Mesendoderm (in vitro differentiated cells): ENCODE measurements around the gene NOX5.
A peak's percentile ranks its signal among the peaks of the same experiment; 100 is the strongest.

Experiments used
- DNase-seq: peaks from one replicate; pipeline ENCODE4 v3.0.0; 2013
- H2AK5ac ChIP-seq: 2 replicates; pipeline ENCODE4 v1.6.1; 2013; ENCODE audit warnings: low read length, inconsistent platforms
- H2BK120ac ChIP-seq: 2 replicates; pipeline ENCODE4 v1.6.1; 2013; ENCODE audit warnings: low read depth, mild to moderate bottlenecking, low read length, moderate library complexity, mixed read lengths
- H2BK15ac ChIP-seq: replicated peaks from 2 replicates; pipeline ENCODE4 v1.6.1; 2013; ENCODE audit warnings: low read depth, mild to moderate bottlenecking, moderate library complexity
- H2BK5ac ChIP-seq: 2 replicates; pipeline ENCODE4 v1.6.1; 2013; ENCODE audit warnings: low read length, inconsistent platforms
- H3K18ac ChIP-seq: 2 replicates; pipeline ENCODE4 v1.6.1; 2013; ENCODE audit warnings: mild to moderate bottlenecking, low read length, mixed read lengths
- H3K23ac ChIP-seq: one replicate; pipeline ENCODE4 v1.6.1; 2013; ENCODE audit warnings: low read length
- H3K27ac ChIP-seq: 2 replicates; pipeline ENCODE4 v1.5.1; 2013; ENCODE audit warnings: low read depth, mild to moderate bottlenecking, inconsistent platforms, low read length, moderate library complexity
- H3K27me3 ChIP-seq: 2 replicates; pipeline ENCODE4 v1.6.1; 2013; ENCODE audit warnings: low read length, control low read depth, mild to moderate bottlenecking, inconsistent platforms; ENCODE audit not compliant: insufficient read depth, poor library complexity
- H3K36me3 ChIP-seq: 2 replicates; pipeline ENCODE4 v1.6.1; 2013; ENCODE audit warnings: low read length, inconsistent platforms; ENCODE audit not compliant: control insufficient read depth, insufficient read depth
- H3K4ac ChIP-seq: one replicate; pipeline ENCODE4 v1.6.1; 2013; ENCODE audit warnings: low read depth, mild to moderate bottlenecking, low read length, moderate library complexity
- H3K4me1 ChIP-seq: 2 replicates; pipeline ENCODE4 v1.6.1; 2013; ENCODE audit warnings: low read depth, low read length, inconsistent platforms; ENCODE audit not compliant: control insufficient read depth
- H3K4me2 ChIP-seq: 2 replicates; pipeline ENCODE4 v1.6.1; 2013; ENCODE audit warnings: low read length
- H3K4me3 ChIP-seq: 2 replicates; pipeline ENCODE4 v1.5.1; 2013; ENCODE audit warnings: mild to moderate bottlenecking, low read length
- H3K56ac ChIP-seq: one replicate; pipeline ENCODE4 v1.6.1; 2013; ENCODE audit warnings: low read length
- H3K79me1 ChIP-seq: 2 replicates; pipeline ENCODE4 v1.6.1; 2013; ENCODE audit warnings: low read length, inconsistent platforms
- H3K79me2 ChIP-seq: 2 replicates; pipeline ENCODE4 v1.6.1; 2013; ENCODE audit warnings: mild to moderate bottlenecking, low read length; ENCODE audit not compliant: control insufficient read depth, insufficient read depth
- H3K9ac ChIP-seq: 2 replicates; pipeline ENCODE4 v1.6.1; 2013; ENCODE audit warnings: low read length, inconsistent platforms
- H4K5ac ChIP-seq: one replicate; pipeline ENCODE4 v1.6.1; 2013; ENCODE audit warnings: low read length
- H4K8ac ChIP-seq: one replicate; pipeline ENCODE4 v1.6.1; 2013; ENCODE audit warnings: low read depth, mild to moderate bottlenecking, control low read depth, low read length, moderate library complexity
- WGBS: extraction: QIAGEN DNeasy Blood & Tissue Kit; methylation state at CpG from one replicate; pipeline ENCODE4 v1.1.7; 2013; ENCODE audit warnings: low lambda C conversion rate, missing lambda C conversion rate; ENCODE audit not compliant: insufficient coverage; ENCODE audit errors: extremely low coverage; 5-methylcytosine and 5-hydroxymethylcytosine counted together

The NOX5 gene

DNA sequence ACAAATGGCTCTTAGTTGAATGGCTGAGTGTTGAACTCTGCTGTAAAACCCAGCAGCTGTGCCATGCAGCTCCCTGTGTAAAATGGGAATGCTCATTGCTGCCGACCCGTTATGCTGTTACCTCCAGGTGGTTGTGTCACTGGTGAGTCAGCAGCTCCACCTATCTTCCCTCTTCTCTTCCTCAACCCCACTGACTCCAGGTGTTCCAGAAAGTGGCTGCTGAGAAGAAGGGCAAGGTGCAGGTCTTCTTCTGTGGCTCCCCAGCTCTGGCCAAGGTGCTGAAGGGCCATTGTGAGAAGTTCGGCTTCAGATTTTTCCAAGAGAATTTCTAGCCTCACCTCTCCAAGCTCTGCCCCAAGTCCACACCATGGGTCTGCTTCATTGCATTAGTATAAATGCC, 41.9 kb downstream of the NOX5 start:
- no peak overlapping the region for H2AK5ac ChIP-seq
- no peak overlapping the region for H3K18ac ChIP-seq
- H2BK5ac ChIP-seq = no peak overlapping the region
- H4K5ac ChIP-seq = no peak overlapping the region
- no peaks in the 10 kb centered on the region for H3K79me1 ChIP-seq
- no peak overlapping the region for H3K56ac ChIP-seq
- H3K27ac ChIP-seq = no peak overlapping the region
- no peak overlapping the region for H3K4me2 ChIP-seq
- no peak overlapping the region for H3K4ac ChIP-seq
- H3K9ac ChIP-seq = no peak overlapping the region
- H3K79me2 ChIP-seq = no peaks in the 10 kb centered on the region
- WGBS = no CpG with 5 or more reads among the region's 3 CpGs
- no peaks in the 10 kb centered on the region for H3K27me3 ChIP-seq
- H2BK120ac ChIP-seq = no peak overlapping the region
- H3K4me1 ChIP-seq = no peaks in the 10 kb centered on the region
- no peak for DNase-seq
- H3K36me3 ChIP-seq = no peaks in the 10 kb centered on the region
- H4K8ac ChIP-seq = no peak overlapping the region
- H3K4me3 ChIP-seq = no peak overlapping the region
- no peak overlapping the region for H2BK15ac ChIP-seq
- no peak overlapping the region for H3K23ac ChIP-seq

DNA sequence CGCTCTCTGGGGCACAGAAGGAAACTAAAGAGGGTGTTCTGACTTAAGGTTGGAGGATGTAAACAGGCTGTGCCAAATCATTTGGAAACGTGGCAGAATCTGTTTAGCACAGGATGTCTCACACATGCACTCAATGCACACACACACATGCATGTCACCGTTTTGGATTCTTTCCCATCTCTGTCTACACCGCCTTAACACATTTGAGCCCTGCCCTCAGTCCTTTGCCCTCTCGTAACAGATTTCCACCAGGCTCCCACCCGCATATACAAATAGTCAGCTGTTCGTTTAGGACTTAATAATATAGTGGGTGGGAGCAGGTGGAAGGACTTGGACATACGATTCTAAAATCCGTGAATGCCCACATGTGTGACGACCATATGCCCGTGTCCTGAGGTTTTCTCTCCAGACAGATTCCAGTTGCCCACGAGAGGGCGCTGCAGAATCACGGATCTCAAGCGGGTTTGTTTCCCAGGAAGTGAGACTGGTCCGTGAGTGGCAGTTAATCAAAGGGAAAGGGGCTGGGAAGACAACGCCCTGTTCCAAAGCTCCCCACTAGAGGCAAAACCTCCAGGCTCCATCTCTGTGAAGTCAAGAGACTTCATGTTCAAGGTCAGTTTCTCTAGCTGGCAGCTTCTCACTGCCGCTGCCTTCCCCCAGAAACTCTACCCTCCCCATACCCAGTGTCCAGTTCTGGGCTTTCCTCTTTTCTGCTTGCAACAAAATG, 44.5 kb downstream of the NOX5 start:
- Histone ChIP-seq H3K56ac (no peak overlapping the region), H3K4me1 (no peaks in the 10 kb centered on the region), H3K4me3 (no peak overlapping the region), H3K79me1 (no peaks in the 10 kb centered on the region), H3K27me3 (no peaks in the 10 kb centered on the region), H2BK5ac (no peak overlapping the region), H3K79me2 (no peaks in the 10 kb centered on the region), H4K8ac (no peak overlapping the region), H3K18ac (no peak overlapping the region), H3K9ac (no peak overlapping the region), H3K4me2 (no peak overlapping the region), H3K27ac (no peak overlapping the region), H3K4ac (no peak overlapping the region), H2BK15ac (no peak overlapping the region), H3K23ac (no peak overlapping the region), H2BK120ac (no peak overlapping the region), H3K36me3 (no peaks in the 10 kb centered on the region), H4K5ac (no peak overlapping the region), H2AK5ac (no peak overlapping the region)
- WGBS = no CpG with 5 or more reads among the region's 18 CpGs
- peak; percentile 96 for DNase-seq

GRCh38 chr15:69059557-69059943, 45.1 kb downstream of the NOX5 start:
- Histone ChIP-seq H3K4me3 (no peak overlapping the region), H4K5ac (no peak overlapping the region), H3K4me2 (no peak overlapping the region), H2BK5ac (no peak overlapping the region), H3K27me3 (no peaks in the 10 kb centered on the region), H3K4ac (no peak overlapping the region), H3K79me1 (no peaks in the 10 kb centered on the region), H2BK120ac (no peak overlapping the region), H3K27ac (no peak overlapping the region), H2AK5ac (no peak overlapping the region), H3K56ac (no peak overlapping the region), H3K36me3 (no peaks in the 10 kb centered on the region), H4K8ac (no peak overlapping the region), H3K23ac (no peak overlapping the region), H3K79me2 (no peaks in the 10 kb centered on the region), H3K18ac (no peak overlapping the region), H3K9ac (no peak overlapping the region), H2BK15ac (no peak overlapping the region), H3K4me1 (no peaks in the 10 kb centered on the region)
- no peak for DNase-seq
- no CpG with 5 or more reads among the region's 9 CpGs for WGBS

- no peaks in the 10 kb centered on the region for H3K4me1 ChIP-seq
- no peak overlapping the region for H3K23ac ChIP-seq
- no peak overlapping the region for H3K4ac ChIP-seq
- no peaks in the 10 kb centered on the region for H3K79me2 ChIP-seq
- no peak overlapping the region for H3K56ac ChIP-seq
- no peak overlapping the region for H3K4me2 ChIP-seq
- H3K4me3 ChIP-seq = no peak overlapping the region
- no CpG with 5 or more reads among the region's 6 CpGs for WGBS
- H2BK120ac ChIP-seq = no peak overlapping the region
- H2BK15ac ChIP-seq = no peak overlapping the region
- no peak overlapping the region for H3K18ac ChIP-seq
- no peaks in the 10 kb centered on the region for H3K27me3 ChIP-seq
- H4K5ac ChIP-seq = no peak overlapping the region
- no peak overlapping the region for H2AK5ac ChIP-seq
- H4K8ac ChIP-seq = no peak overlapping the region
- no peak overlapping the region for H3K9ac ChIP-seq
- no peak overlapping the region for H3K27ac ChIP-seq
- H3K79me1 ChIP-seq = no peaks in the 10 kb centered on the region
- DNase-seq = no peak
- H3K36me3 ChIP-seq = no peaks in the 10 kb centered on the region
- no peak overlapping the region for H2BK5ac ChIP-seq
Observed at GRCh38 chr15:69060041-69060481, 45.6 kb downstream of the NOX5 start.

DNA sequence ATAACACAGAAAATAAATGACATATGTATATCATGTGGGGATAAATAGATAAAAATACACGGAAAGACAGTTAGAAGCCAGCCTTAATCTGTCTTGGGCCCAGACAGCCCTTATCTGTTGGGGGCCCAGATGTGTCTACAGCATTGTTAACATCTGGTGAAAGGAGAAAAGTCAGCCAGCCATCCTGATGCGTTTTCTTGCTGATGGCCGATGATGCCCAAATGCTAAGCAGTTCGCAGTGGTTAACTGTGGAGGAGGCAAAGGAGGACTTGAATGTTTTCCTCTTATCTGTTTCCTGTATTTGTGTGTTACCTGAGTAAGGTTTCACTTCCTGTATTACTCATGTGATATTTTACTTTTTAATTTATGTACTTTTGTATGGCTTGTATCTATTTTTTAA, 46.2 kb downstream of the NOX5 start:
- no peaks in the 10 kb centered on the region for H3K79me1 ChIP-seq
- no peak overlapping the region for H2AK5ac ChIP-seq
- no peaks in the 10 kb centered on the region for H3K27me3 ChIP-seq
- WGBS = no CpG with 5 or more reads among the region's 4 CpGs
- no peaks in the 10 kb centered on the region for H3K4me1 ChIP-seq
- H3K18ac ChIP-seq = no peak overlapping the region
- H3K4ac ChIP-seq = no peak overlapping the region
- no peaks in the 10 kb centered on the region for H3K36me3 ChIP-seq
- DNase-seq = no peak
- H3K9ac ChIP-seq = no peak overlapping the region
- no peak overlapping the region for H3K27ac ChIP-seq
- no peak overlapping the region for H3K4me3 ChIP-seq
- H2BK15ac ChIP-seq = no peak overlapping the region
- H4K5ac ChIP-seq = no peak overlapping the region
- H2BK120ac ChIP-seq = no peak overlapping the region
- H3K23ac ChIP-seq = no peak overlapping the region
- H3K79me2 ChIP-seq = no peaks in the 10 kb centered on the region
- no peak overlapping the region for H3K4me2 ChIP-seq
- H4K8ac ChIP-seq = no peak overlapping the region
- no peak overlapping the region for H2BK5ac ChIP-seq
- no peak overlapping the region for H3K56ac ChIP-seq

DNA sequence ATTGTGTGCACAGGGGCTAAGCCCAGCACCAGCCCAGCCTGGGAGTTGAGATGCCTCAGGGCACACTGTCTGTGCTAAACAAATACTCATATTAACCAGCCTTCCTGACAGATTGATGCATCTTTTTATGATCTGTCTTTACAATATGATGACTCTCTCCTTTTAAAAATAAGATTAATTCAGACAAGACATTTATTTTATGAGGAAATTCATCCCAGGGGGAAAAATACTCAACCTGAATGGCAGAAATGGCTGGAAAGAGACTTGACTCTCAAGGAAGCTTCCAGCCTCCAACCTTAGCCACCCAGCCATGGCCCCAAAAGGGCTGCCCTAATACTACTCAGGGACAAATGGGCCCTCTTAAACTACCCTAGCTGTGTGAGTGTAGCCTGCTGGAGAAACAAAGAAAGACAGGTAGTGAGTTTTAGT, 46.9 kb downstream of the NOX5 start:
- H3K9ac ChIP-seq = no peak overlapping the region
- H3K4me3 ChIP-seq = no peak overlapping the region
- no peak overlapping the region for H3K4ac ChIP-seq
- H2AK5ac ChIP-seq = no peak overlapping the region
- no peak overlapping the region for H2BK5ac ChIP-seq
- no peaks in the 10 kb centered on the region for H3K27me3 ChIP-seq
- no peak for DNase-seq
- H4K8ac ChIP-seq = no peak overlapping the region
- no peak overlapping the region for H2BK120ac ChIP-seq
- H4K5ac ChIP-seq = no peak overlapping the region
- no peak overlapping the region for H3K4me2 ChIP-seq
- H3K79me2 ChIP-seq = no peaks in the 10 kb centered on the region
- H3K27ac ChIP-seq = no peak overlapping the region
- no peak overlapping the region for H3K18ac ChIP-seq
- H3K36me3 ChIP-seq = no peaks in the 10 kb centered on the region
- H3K79me1 ChIP-seq = no peaks in the 10 kb centered on the region
- no peak overlapping the region for H3K23ac ChIP-seq
- no peak overlapping the region for H2BK15ac ChIP-seq
- H3K4me1 ChIP-seq = no peaks in the 10 kb centered on the region
- H3K56ac ChIP-seq = no peak overlapping the region
